Cerebellar nuclear complex (tissue), 1 donor: ENCODE data around the gene GMDS.

ENCODE experiments used
- DNase-seq, 2 experiments: peaks; one replicate each; lab custom pipeline; 2025; lab: John Stamatoyannopoulos, UW

The GMDS gene

DNA sequence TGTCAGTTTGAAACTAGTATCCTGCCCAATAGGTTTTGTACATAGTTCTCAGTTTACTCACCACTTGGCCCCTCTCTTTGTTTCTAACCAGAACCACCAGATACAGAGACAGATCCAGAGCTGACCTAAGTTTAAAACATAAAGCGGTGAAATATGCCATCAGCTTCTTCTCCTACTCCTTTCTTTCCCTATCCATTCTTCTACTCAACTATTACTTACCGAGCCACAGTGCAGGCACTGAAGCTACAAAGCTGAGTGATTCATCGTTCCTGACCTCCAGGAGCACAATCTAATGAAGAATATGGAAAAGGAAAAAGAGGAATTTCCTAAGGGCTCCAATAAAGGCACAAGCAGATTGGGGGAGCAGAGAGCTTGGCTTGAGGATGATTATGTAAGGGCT is 349.7 kb downstream of the GMDS start:
- no peak for DNase-seq

DNA sequence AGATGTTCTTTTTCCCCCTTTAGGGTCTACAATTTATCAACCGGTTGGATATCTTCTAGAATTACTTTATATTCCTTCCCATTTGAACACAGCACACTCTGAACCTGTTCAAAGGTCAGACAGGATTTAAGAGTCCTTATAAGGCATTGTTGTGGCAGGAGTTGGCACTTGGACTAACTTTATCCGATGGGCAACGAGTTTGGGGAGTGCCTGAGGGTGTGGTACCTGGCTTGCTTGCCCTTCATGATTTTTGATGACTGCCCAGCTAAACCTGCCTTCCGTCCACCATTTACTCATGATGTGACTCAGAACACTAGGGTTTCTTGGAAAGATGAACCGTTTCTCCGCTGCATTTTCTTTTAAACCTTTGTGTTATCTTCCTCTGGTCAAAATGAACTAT is 350.5 kb downstream of the GMDS start:
- no peak for DNase-seq

DNA sequence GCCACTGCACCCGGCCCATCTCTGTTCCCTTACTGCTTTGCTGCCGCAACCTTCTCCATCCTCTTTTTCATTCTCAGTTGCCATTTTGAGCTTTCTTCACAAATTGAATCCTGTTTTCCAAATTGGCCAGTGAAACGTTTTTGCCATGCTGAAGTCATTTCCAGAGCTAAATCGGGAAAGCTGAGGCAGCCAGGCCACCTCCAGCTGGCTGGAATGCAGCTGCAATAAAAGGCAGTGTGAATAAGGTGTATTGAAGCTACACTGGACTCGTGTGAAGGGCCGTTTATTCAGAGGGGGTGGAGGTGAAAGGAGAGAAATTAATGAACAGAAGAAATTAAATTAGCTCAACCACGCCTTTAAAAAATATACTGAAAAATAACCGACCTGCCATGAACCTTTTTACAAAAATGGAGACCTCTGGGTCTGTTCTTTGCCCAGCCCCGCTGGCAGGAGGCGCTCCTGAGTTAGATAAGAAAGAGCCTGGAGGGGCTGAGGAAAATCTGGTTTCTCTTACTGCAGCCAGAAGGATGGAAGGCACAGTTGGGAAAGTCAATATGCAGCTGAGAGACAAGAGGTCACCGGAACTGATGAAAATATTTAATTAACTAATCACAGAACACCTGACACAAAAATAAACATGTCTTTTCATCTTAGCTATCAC is 351.8 kb downstream of the GMDS start:
- no peak for DNase-seq

DNA sequence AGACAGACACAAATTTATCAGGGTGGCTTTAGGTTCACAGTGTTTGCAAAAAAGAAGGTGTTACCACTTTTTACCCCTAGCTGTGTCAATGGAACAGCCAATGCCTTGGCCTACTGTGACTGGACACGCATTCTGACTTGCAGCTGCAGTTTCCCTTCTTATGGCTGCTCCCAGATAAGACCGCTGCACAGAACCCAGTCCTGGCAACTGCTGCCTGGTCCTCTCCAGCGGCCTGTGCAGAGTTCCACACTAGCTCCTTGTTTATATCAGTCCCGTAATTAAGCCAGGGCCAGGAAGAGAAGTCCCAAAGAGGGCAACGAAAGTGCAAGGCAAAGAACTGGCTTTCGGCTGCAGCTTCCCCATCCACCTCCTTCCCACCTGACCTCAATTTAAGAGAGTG is 352.7 kb downstream of the GMDS start:
- DNase-seq: no peak

DNA sequence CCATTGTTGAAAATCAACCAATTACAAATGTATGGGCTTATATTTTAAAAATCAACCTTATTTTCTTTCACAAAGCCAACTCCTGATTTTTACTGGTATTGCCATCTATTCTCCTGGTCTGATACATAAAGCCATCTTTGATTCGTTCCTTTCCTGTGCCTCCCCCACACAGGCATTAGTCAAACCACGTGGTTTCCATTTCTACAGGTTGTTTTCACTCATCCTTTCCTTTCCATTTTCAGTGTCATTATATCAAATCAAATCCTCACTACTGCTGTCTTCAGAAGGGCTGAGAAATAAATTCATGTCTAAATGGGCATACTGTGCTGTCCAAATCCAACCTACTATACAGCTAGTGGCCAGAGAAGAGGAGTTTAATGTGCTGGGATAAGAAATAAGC is 354.4 kb downstream of the GMDS start:
- no peak for DNase-seq

DNA sequence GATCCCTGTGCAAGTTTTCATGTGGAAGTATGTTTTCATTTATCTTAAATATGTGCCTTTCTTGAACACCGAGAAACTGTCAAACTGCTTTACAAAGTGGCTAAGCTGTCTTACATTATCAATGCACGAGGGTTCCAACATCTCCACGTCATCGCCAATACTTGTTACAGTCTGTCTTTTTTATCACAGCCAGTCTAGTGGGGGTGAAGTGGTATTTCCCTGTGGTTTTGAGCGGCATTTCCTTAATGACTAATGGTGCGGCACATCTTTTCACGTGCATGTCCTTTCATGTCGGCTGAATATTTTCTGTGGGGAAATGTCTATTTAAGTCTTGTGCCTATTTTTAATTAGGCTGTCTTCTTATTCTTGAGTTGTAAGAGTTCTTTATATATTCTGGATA is 355.3 kb downstream of the GMDS start:
- no peak for DNase-seq

DNA sequence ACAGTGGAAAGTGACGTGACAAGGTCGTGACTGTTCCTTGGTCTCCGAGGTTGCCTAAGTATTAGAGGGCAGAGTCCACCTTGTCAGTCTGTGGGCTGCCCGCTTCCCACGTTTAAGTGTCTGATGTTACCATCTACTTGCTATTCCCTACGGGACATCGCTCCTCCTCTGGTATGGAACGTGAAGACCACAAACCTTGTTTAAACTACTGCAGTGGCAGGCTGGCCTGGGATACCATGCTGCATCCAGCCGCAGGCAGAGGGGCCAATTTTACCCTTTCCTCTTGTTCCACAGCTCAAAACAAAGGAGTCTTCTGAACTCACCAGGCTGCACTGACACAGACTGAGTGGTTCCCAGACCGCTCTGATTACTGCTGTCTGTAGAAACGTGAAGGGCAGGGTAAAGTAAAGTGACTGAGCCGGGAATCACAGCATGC is 359.8 kb downstream of the GMDS start:
- no peak for DNase-seq

DNA sequence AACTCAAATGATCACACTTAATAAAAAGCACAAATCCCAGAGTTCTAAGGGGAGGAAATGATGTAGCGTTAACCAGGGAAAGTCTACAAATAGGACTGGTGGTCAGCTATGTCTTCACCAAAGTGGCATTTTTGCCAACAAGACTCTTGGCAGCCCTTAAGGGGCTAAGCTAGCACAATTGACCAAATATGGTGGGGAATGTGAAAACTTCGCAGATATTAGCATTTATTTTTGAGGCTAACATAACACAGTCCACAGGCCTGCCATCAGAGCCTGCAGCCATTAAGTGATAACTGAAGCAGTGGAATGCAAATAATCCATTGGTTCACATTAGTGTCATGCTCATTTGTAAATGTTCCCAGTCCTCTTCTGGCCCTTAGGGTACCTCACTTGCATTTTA is 361.1 kb downstream of the GMDS start:
- no peak for DNase-seq

DNA sequence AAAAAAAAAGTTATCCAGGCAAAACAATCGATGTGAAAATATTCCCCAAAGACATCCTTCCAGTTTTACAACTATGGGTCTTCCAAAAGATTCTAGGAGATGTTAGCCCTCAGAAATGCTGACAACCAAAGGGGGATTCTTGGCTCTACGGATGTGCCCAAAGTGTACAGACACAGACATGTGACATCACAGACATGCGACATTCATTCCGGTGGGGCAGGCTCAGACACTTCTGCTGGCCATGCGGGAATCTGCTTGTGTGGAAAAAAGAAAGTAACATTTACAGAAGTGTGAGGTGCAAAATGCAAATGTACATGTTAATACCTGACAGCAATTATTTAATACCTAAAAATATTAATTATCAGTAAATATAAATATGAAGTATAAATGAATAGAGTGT is 367.1 kb downstream of the GMDS start:
- DNase-seq: no peak

DNA sequence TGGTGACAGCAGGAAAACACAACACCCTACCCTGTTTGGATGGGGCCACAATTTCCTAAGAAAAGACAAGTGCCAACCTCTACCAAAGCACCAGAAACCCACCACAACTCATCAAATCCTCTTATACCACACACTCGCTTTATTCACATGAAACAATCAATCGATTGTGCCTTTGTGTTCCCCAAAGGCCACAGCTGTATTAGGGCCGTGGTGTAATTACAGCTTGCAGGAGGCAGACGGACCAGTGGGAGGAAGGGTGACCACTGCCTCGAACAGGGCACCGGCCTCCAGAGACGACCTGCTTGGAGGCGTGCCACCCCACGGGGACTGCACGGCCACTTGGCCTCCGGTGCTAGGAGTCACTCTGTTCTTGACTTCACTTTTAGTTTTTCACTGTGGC is 371.6 kb downstream of the GMDS start:
- no peak for DNase-seq

DNA sequence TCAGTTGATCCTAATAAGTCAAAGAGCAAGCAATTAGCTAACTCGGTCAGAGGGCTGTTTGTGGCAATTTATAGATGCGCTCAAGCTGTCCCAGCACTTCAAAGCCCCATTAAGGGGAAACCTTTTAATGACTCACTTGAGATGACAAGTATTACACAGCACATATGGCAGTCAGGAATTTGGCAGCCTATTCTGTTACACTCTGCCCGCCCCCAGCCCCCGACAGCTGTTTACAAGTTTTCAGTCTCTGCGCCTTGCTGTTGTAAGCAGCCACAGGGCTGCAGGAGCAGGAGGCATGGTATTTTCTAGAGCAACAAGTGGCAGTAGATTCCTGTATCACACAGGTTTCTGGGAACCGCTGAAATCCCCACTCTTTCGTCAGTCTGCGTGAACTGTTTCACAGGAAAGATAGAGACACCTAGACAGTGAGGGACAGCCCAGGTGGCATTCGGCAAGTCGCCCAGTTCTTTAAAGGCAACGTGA is 372.7 kb downstream of the GMDS start:
- no peak for DNase-seq

DNA sequence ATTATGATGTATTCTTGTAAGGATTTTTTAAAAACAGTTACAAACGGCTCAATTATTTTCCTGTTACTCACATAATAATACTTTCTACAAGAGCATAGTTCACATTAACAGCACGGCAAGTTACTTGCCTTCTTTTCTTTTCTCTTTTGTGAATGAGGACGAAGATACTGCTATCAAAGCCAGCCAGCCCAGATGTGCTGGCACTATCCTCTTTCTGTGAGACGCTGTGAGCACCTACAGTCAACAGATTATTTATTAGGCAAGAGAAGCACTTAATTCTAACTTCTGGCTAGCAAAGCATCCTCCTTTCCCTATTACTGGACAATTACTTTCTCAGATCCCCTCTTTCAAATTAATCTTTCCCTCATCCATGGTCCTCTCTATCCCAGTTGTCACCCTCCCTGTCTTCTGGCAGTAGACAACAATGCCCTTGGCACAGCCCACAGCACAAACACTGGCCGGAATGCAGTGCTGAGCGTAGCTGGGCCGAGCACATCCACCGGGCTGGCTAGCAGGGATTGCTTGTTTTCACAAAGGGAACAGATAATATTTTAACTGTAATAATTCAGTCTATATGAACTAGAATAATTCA is 373.6 kb downstream of the GMDS start:
- no peak for DNase-seq

DNA sequence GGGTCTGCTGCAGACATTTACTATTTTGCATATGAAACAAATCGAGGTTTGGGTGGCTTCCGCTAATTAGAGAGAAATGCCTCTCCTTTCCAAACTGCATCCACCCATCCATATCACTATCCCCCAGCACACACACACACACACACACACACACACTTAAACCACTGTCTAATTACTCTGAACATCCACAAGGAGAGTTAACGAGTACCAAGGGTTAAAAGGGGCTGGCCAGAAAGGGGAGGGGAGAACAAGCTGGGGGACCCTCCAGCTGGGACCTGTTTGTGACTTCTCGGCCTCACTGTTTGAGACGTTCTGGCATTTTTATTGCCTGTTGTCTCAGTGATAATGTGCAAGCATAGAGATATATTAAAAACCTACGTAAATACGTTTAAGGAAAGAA is 374.5 kb downstream of the GMDS start:
- no peak for DNase-seq

DNA sequence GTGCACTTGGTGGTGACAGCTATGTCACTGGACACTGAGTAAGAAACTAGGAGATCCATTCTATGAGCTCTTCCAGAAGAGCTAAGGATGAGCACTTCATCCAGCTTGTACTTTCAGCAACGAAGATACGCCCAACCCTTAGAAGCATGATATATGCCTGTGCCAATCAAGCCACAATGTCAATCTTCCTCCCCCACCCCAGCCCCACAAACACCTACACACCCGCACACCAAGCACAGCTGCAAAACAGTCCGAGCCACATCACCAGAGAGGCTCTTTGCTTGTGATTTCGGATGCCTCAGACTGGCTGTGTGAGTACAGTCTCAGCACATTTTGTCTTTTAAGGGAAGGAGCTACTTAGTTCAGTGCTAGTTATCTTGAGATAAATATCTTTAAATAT is 375.2 kb downstream of the GMDS start:
- DNase-seq: no peak

DNA sequence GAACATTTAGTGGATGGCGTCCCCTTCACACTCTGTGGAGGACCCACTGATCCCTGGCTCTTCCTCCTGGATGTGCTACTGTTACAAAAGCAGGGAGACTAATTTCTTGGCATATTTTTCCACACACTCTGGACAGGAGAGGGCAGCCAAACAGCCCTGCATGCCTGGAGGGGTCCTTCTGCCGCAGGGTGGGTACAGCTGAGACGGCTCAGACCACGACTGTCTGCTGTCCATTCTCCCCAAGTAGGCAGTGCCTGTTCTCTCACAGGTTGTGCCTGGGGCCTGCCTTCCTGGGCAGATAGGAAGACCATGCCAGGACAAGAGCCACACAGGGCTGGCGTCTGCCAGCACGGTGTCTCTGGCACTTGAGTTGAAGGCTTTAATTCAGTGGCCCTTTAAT is 375.6 kb downstream of the GMDS start:
- DNase-seq: no peak

DNA sequence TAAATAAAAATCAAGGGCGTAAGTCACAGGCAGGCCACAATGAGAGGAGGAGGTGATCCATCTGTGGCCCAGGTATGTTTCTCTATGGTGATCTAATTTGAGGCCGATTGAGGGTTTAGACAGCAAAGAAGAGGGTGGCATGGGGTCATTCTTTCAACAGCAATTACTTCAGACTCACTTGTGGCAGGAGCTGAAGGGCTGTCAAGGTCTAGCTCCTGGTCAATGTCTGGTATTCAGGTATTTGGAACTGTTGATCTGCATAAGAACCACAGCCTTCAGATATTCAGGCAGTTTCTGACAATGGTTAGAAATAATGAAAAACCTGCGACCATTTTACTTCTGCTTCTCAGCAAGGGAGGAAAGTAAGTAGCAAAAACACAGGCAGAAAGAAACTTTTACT is 376.1 kb downstream of the GMDS start:
- no peak for DNase-seq

DNA sequence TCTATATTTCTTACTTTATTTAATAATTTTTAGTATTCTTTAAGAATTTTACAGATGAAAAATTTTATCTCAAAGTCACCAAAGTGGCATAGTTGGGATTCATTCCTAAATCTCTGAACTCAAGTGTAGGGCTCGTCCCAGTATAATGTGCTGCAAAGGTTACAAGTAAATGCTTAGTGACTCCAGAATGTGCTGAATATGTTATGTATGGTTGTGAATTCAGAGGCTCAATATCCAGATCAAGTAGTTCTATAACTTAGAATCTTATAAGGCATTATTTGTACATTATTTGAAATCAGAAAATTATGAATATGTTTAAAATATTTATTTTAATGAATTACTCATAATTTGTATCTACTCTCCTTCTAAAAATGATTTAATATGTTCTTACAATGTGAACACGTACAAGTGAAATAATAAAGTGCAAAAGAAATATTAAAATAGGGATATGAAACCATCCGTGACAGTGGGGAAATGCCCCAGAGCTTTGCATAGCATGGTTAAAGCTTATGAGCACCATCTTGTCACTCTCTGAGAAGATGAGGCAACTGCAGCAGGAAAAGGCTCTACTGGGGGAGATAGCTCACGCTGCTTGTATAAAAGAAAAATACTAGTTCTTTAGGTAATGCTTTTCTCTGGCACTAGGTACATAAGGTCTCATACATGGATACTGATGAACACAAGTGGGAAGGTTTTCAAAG is 376.7 kb downstream of the GMDS start:
- DNase-seq: no peak

DNA sequence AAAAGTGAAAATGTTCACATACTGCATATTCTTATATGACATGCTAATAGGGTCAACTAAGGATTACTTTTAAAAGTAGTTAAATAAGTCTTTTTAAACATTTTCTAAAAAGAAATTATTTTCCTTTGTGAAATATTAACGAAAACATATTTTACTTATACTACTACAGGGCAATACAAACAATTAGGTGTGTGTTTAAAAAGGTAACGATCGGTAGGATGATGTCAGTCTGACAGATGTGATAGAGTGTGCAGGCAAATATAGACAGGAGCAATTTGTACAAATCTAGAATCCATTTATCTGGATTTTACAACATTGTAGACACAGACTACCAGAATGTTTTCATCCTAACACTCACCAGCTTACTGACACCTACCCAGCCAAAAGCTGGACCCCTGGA is 378.2 kb downstream of the GMDS start:
- no peak for DNase-seq

DNA sequence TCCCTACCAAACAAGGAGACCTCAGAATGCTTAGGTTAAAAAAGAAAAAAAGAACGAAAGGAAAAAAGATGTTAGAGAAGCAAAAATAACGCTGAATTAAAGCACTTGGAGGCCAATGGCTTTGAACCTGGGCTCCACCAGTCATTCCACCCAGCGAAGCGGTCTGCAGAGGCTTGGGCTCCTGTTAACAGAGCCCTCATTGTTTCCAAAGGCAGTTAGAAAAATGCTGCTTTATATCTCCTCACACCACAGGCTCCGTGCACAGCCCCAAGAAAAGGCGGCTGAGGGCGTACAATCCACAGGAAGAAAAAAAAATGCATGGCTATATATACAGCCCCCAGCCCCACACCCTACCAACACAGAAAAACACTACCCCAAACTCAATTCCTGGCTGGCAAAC is 379.8 kb downstream of the GMDS start:
- no peak for DNase-seq

DNA sequence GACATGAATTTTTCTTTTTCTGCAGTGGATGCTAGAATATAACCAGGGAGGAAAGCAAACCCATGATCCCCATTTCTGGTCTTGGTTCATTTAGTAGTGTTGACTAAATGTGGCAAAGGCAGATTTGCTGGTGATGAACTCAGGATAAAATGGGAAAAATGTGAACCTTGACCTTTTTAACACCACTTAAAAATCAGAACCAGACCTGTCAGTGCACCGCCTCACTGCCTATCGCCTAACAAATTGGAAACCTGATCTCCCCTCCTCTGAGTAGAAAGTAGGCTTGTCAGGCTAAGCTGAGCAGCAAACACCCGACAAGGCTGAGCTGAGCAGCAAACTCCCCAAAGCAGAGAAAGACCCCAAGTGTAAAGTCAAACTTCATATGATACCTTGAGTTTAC is 380.9 kb downstream of the GMDS start:
- DNase-seq: no peak

DNA sequence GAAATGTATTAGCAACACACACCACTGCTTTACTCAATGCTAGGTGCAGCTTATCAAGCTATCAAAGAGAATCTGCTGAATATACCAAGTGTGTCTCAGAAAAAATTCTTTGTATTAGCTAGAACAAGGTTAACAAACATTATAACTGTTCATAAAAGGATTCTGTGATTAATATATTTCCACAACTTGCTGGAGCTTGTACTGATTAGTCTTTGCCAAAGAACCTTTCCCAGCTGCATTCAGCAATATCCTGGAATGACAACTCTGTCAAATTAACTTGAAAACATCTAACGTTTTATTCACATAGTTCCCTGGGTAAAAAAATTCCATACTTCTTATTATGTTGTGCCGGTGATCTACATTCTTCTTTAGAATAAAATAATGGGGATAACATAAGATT is 383.0 kb downstream of the GMDS start:
- DNase-seq: no peak

DNA sequence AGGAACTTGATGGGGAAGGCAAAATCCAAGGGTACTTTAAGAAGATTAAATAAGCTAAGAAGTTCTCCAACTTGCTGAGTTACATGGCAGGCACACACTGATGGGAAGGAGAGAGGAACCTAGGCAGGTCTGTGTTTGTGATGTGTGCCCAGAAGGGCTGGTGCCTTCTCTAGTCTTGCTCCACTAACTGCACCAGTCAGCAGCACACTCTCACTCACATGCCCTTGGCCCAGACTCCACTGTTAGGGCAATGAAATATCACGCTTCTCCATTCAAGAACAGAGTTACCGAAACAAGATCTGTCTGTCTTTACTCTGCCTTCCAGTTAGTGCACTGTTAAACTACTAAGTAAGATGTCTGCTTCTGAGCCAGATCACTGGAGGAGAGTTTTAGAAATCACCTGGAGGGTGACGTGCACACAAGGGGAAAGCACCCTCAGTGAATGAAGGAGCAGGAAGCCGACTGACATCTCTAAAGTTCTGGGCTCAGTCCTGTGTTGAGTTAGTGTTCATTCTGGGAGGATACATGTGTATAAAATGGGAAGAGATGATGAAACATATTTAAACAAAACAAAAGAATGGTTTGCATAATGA is 384.6 kb downstream of the GMDS start:
- no peak for DNase-seq

DNA sequence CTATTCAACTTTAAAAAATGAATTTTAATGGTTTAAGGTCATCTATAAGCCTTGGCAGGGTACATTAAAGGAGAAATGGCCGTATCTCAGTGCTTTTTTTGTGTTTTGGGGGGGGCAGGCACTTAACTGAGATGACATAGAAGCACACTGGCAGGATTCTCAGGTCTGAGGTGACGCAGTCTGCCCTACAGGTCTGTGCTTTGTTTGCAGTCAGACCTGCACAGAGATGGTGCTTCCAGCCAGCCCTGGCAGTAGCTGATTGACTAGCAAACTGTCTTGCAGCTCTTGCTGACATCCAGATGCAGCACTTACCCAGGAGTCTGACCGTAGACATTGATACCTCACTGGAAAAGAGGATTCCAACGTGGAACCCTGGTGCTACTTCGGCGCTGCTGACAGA is 386.5 kb downstream of the GMDS start:
- DNase-seq: no peak
